ENCODE measurements around the gene ZXDC. TPM values are rescaled to one million over a fixed set of nuclear protein-coding genes. Genes with fewer than 3 reads are reported as not detected.

The ZXDC gene
- total and polyA plus RNA-seq, 2 donors (not counting 3 experiments of a cell fraction or from before 2014, with no cell fraction given), result 15.2 to 22.6 TPM

- no TSS peak for BruUV-seq (replicated peaks)
- no peak for DNase-seq (ENCODE audit: low read depth, low spot score)
- H3K27me3 ChIP-seq (ENCODE audit: control insufficient read depth in 2 of 2, insufficient read depth in 2 of 2, low read length in 2 of 2), result peaks cover 0 to 1% of the 10 kb centered on the region in 2 experiments
- dilution Hi-C loops (cut with MboI; ENCODE audit: extremely low pct_ligation_motif_present, low sequenced_read_pairs), result no loop called here
- ChIA-PET CTCF (no interaction called here), POLR2A (no interaction called here)
- no peak overlapping the region for H3K4me2 ChIP-seq (ENCODE audit: insufficient read depth, low read length)
- H3K79me2 ChIP-seq (ENCODE audit: control insufficient read depth, insufficient read depth, low read length), result no peaks in the 10 kb centered on the region
- H3K36me3 ChIP-seq (ENCODE audit: control insufficient read depth in 2 of 2, extremely low read depth in 1 of 2, insufficient read depth in 2 of 2, low read length in 2 of 2), result no peaks in the 10 kb centered on the region
- no peak overlapping the region for H2AFZ ChIP-seq (ENCODE audit: low read depth, low read length)
- H3K27ac ChIP-seq (ENCODE audit: insufficient read depth, low read depth, low read length), result no peak overlapping the region
- no peaks in the 10 kb centered on the region for H3K9me3 ChIP-seq (replicated peaks; ENCODE audit: control insufficient read depth, insufficient read depth, low read length)
- no peaks in the 10 kb centered on the region for H3K4me1 ChIP-seq (ENCODE audit: control insufficient read depth, extremely low read depth, insufficient read depth, low read length)
- no peak overlapping the region for H3K4me3 ChIP-seq (replicated peaks in 1 of 3; ENCODE audit: insufficient read depth in 1 of 3, low read depth in 1 of 3, low read length in 3 of 3)
- TF ChIP-seq, protein P1, sequence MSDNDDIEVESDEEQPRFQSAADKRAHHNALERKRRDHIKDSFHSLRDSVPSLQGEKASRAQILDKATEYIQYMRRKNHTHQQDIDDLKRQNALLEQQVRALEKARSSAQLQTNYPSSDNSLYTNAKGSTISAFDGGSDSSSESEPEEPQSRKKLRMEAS (IDR thresholded peaks at IDR 0.05; ENCODE audit: insufficient read depth, insufficient read length), result no peak
- no peak for TF ChIP-seq EZH2 (IDR thresholded peaks at IDR 0.05; ENCODE audit: borderline replicate concordance, low read depth, low read length, severe bottlenecking)
- TF ChIP-seq CTCF (IDR thresholded peaks at IDR 0.05; ENCODE audit: extremely low read depth in 1 of 2, insufficient read depth in 1 of 2, low read depth in 1 of 2, low read length in 2 of 2), result no peak
- TF ChIP-seq JUN (IDR thresholded peaks at IDR 0.05; ENCODE audit: borderline replicate concordance, insufficient read depth, insufficient read length, low read depth), result no peak
- TF ChIP-seq MYC (IDR thresholded peaks at IDR 0.05; ENCODE audit: low read depth, low read length), result no peak
- intact Hi-C loops (cut with micrococcal nuclease), result no loop called here
- no peaks in the 10 kb centered on the region for H4K20me1 ChIP-seq (replicated peaks; ENCODE audit: control insufficient read depth, extremely low read depth, insufficient read depth, low read length)
- no peak for FAIRE-seq
- H3K9ac ChIP-seq (replicated peaks; ENCODE audit: extremely low read depth, insufficient read depth, low read length), result no peak overlapping the region
- no peaks in the 10 kb centered on the region for H3K9me1 ChIP-seq (replicated peaks; ENCODE audit: control insufficient read depth, extremely low read depth, insufficient read depth, low read length)
These were observed 17.4 kb upstream of the ZXDC start for GRCh38 chr3:126493051-126493450.

All from endothelial cell of umbilical vein (primary cell).